GM21423 (cell line): Measurements from ENCODE around the gene TUFM.
"Not testable (repeated sequence)": the region's sequence is repeated elsewhere in the genome, so short reads cannot be mapped to it uniquely, and the experiment has no call there.

Source experiments
- ATAC-seq: cut with Tn5 transposase; IDR thresholded peaks from one replicate; pipeline ENCODE4 v1.9.1; 2021; ENCODE audit warnings: mild to moderate bottlenecking, moderate library complexity; ENCODE audit not compliant: unreplicated experiment

The TUFM gene

GRCh38 chr16:28875134-28876018 lies 29.2 kb upstream of the TUFM start:
- ATAC-seq, result no peak

- ATAC-seq, result no peak
These were observed 28.3 kb upstream of the TUFM start for GRCh38 chr16:28874406-28874805.

GRCh38 chr16:28873543-28874201 lies 27.5 kb upstream of the TUFM start:
- no peak for ATAC-seq

- ATAC-seq, result no peak
These were observed 26.8 kb upstream of the TUFM start for GRCh38 chr16:28872952-28873351.

GRCh38 chr16:28869201-28869600 lies 23.1 kb upstream of the TUFM start:
- no peak for ATAC-seq

- ATAC-seq, result not testable (repeated sequence)
These were observed 21.5 kb upstream of the TUFM start for GRCh38 chr16:28867646-28868045.

- no peak for ATAC-seq
These were observed 21.1 kb upstream of the TUFM start for GRCh38 chr16:28867241-28867640.

GRCh38 chr16:28866454-28866804 lies 20.3 kb upstream of the TUFM start:
- no peak for ATAC-seq

- no peak for ATAC-seq
These were observed 19.7 kb upstream of the TUFM start for GRCh38 chr16:28865722-28866453.

GRCh38 chr16:28865001-28865688 lies 19.0 kb upstream of the TUFM start:
- no peak for ATAC-seq

- ATAC-seq, result no peak
These were observed 18.0 kb upstream of the TUFM start for GRCh38 chr16:28863929-28864793.

GRCh38 chr16:28859326-28859725 lies 13.2 kb upstream of the TUFM start:
- ATAC-seq, result no peak

GRCh38 chr16:28858421-28858820 lies 12.3 kb upstream of the TUFM start:
- ATAC-seq, result no peak

GRCh38 chr16:28846933-28847273 lies 755 bp upstream of the TUFM start:
- ATAC-seq, result no peak

- no peak for ATAC-seq
These were observed 428 bp downstream of the TUFM start for GRCh38 chr16:28845761-28846079.

GRCh38 chr16:28845293-28845692 lies 855 bp downstream of the TUFM start:
- ATAC-seq, result no peak

GRCh38 chr16:28844226-28844885 lies 1.8 kb downstream of the TUFM start:
- no peak for ATAC-seq

GRCh38 chr16:28843766-28844165 lies 2.4 kb downstream of the TUFM start:
- no peak for ATAC-seq

- no peak for ATAC-seq
These were observed 3.5 kb downstream of the TUFM start for GRCh38 chr16:28842696-28843095.

- no peak for ATAC-seq
These were observed 6.2 kb downstream of the TUFM start for GRCh38 chr16:28839899-28840298.
